H1 (cell line): ENCODE results near the gene SLC4A7. TPM values are rescaled to one million over a fixed set of nuclear protein-coding genes. Genes with fewer than 3 reads are reported as not detected.

Experiments
- CTCF ChIA-PET: fragments of 300-600 bp; sonication (Branson Sonifier 250); formaldehyde crosslinking; loops from one replicate; lab custom pipeline; 2021; ENCODE audit not compliant: partially characterized antibody; lab: Charles Lee
- POLR2A ChIA-PET: fragments of 300-600 bp; sonication (Branson Sonifier 250); formaldehyde crosslinking; loops from one replicate; lab custom pipeline; 2021; ENCODE audit warnings: inconsistent platforms; ENCODE audit not compliant: partially characterized antibody; lab: Charles Lee
- DNase-seq, 2 experiments: peaks; one replicate each; pipeline versions ENCODE4 v3.0.0 to v3.0.0-alpha.2; 2010 to 2022; ENCODE audit warnings: low spot score in 2 of 2, low read depth in 1 of 2, mixed read lengths in 1 of 2
- FAIRE-seq: peaks from 2 replicates; lab custom pipeline; 2011; peaks lifted over from hg19 to GRCh38; lab: Jason Lieb, UNC
- H2AFZ ChIP-seq: 2 replicates; pipeline ENCODE4 v1.8.1; 2012; ENCODE audit warnings: low read length, inconsistent platforms
- H2AK5ac ChIP-seq: 2 replicates; pipeline ENCODE4 v1.6.1; 2013; ENCODE audit warnings: low read depth, low read length
- H2BK120ac ChIP-seq: replicated peaks from 2 replicates; pipeline ENCODE3; 2013; ENCODE audit warnings: low read depth, low read length, inconsistent platforms
- H2BK12ac ChIP-seq: 2 replicates; pipeline ENCODE4 v1.6.1; 2013; ENCODE audit warnings: low read depth, low read length
- H2BK15ac ChIP-seq: 2 replicates; pipeline ENCODE4 v1.6.1; 2013; ENCODE audit warnings: low read length
- H2BK20ac ChIP-seq: 2 replicates; pipeline ENCODE4 v1.6.1; 2013; ENCODE audit warnings: low read length
- H2BK5ac ChIP-seq: 2 replicates; pipeline ENCODE4 v1.6.1; 2013; ENCODE audit warnings: low read depth, low read length
- H3K14ac ChIP-seq: 2 replicates; pipeline ENCODE4 v1.6.1; 2013; ENCODE audit warnings: inconsistent platforms; ENCODE audit not compliant: insufficient read length
- H3K18ac ChIP-seq: 2 replicates; pipeline ENCODE4 v1.6.1; 2013; ENCODE audit warnings: low read length; ENCODE audit errors: extremely low read depth
- H3K23ac ChIP-seq: 2 replicates; pipeline ENCODE4 v1.6.1; 2013; ENCODE audit warnings: inconsistent platforms; ENCODE audit not compliant: insufficient read length
- H3K23me2 ChIP-seq: 2 replicates; pipeline ENCODE4 v1.6.1; 2013; ENCODE audit warnings: low read depth, low read length
- H3K27ac ChIP-seq: 2 replicates; pipeline ENCODE4 v1.6.1; 2011; ENCODE audit warnings: low read depth, low read length, inconsistent platforms
- H3K27me3 ChIP-seq, 4 experiments: replicated peaks in 1 of 4; 1 replicate in 1 of 4; 2 replicates in 3 of 4; pipeline versions ENCODE4 v1.6.1 to v1.8.1; 2011 to 2013; ENCODE audit warnings: low read length in 3 of 4, mild to moderate bottlenecking in 3 of 4, inconsistent platforms in 2 of 4, mixed read lengths in 2 of 4, moderate library complexity in 1 of 4; ENCODE audit not compliant: control insufficient read depth in 3 of 4, insufficient read depth in 3 of 4; ENCODE audit errors: extremely low read depth in 1 of 4
- H3K36me3 ChIP-seq, 4 experiments: 2 replicates each; pipeline versions ENCODE4 v1.6.1 to v1.8.1; 2011 to 2013; ENCODE audit warnings: mild to moderate bottlenecking in 4 of 4, low read length in 3 of 4, moderate library complexity in 2 of 4, control low read depth in 1 of 4, inconsistent platforms in 1 of 4; ENCODE audit not compliant: insufficient read depth in 4 of 4, control insufficient read depth in 2 of 4
- H3K4ac ChIP-seq: replicated peaks from 2 replicates; pipeline ENCODE3; 2013; ENCODE audit warnings: low read length, low read depth, mixed read lengths, inconsistent platforms; ENCODE audit not compliant: insufficient read length
- H3K4me1 ChIP-seq, 4 experiments: replicated peaks in 1 of 4; 1 replicate in 1 of 4; 2 replicates in 3 of 4; pipeline versions ENCODE4 v1.6.1 to v1.8.1; 2011 to 2013; ENCODE audit warnings: low read length in 3 of 4, inconsistent platforms in 2 of 4, mixed read lengths in 1 of 4; ENCODE audit not compliant: insufficient read depth in 4 of 4, control insufficient read depth in 3 of 4
- H3K4me2 ChIP-seq, 2 experiments: 2 replicates each; pipeline versions ENCODE4 v1.6.1 to v1.8.1; 2011 to 2013; ENCODE audit warnings: low read depth in 2 of 2, low read length in 2 of 2, control low read depth in 1 of 2, inconsistent platforms in 1 of 2, mild to moderate bottlenecking in 1 of 2; ENCODE audit not compliant: insufficient read depth in 1 of 2
- H3K4me3 ChIP-seq, 4 experiments: fragments of 200-600, 300-600 bp in 1 of 4; sonication (generic), shearing (Covaris generic), sonication (Bioruptor Twin) in 1 of 4; 2 replicates each; pipeline versions ENCODE4 v1.5.1 to v1.8.1; 2011 to 2016; ENCODE audit warnings: low read length in 4 of 4, low read depth in 3 of 4, control low read depth in 2 of 4, inconsistent platforms in 2 of 4, mild to moderate bottlenecking in 2 of 4, mixed read lengths in 1 of 4, moderate library complexity in 1 of 4; ENCODE audit not compliant: insufficient read depth in 2 of 4; ENCODE audit errors: extremely low read depth in 1 of 4
- H3K56ac ChIP-seq: replicated peaks from 2 replicates; pipeline ENCODE3; 2013; ENCODE audit warnings: low read depth, mild to moderate bottlenecking, mixed read lengths, low read length, inconsistent platforms; ENCODE audit not compliant: insufficient read length
- H3K79me1 ChIP-seq: 2 replicates; pipeline ENCODE4 v1.6.1; 2013; ENCODE audit warnings: low read depth, low read length, control low read depth
- H3K79me2 ChIP-seq, 2 experiments: 2 replicates each; pipeline versions ENCODE4 v1.6.1 to v1.8.1; 2012 to 2013; ENCODE audit warnings: low read length in 2 of 2, mild to moderate bottlenecking in 2 of 2, inconsistent platforms in 1 of 2; ENCODE audit not compliant: insufficient read depth in 2 of 2, control insufficient read depth in 1 of 2
- H3K9ac ChIP-seq, 4 experiments: replicated peaks in 1 of 4; 1 replicate in 1 of 4; 2 replicates in 3 of 4; pipeline versions ENCODE4 v1.6.1 to v1.8.1; 2011 to 2013; ENCODE audit warnings: low read depth in 3 of 4, low read length in 3 of 4, control low read depth in 2 of 4, mild to moderate bottlenecking in 2 of 4, moderate library complexity in 2 of 4, inconsistent platforms in 1 of 4; ENCODE audit errors: extremely low read depth in 1 of 4
- H3K9me3 ChIP-seq, 2 experiments: 2 replicates each; pipeline versions ENCODE4 v1.6.1 to v1.8.1; 2012 to 2013; ENCODE audit warnings: mild to moderate bottlenecking in 2 of 2, moderate library complexity in 2 of 2, control low read depth in 1 of 2, inconsistent platforms in 1 of 2, low read depth in 1 of 2, low read length in 1 of 2, mixed read lengths in 1 of 2; ENCODE audit not compliant: insufficient read depth in 2 of 2
- H4K20me1 ChIP-seq, 2 experiments: replicated peaks in 1 of 2; 2 replicates each; pipeline versions ENCODE3 to v1.8.1; 2011 to 2013; ENCODE audit warnings: inconsistent platforms in 2 of 2, low read length in 2 of 2, mild to moderate bottlenecking in 1 of 2; ENCODE audit not compliant: insufficient read depth in 2 of 2, control insufficient read depth in 1 of 2
- H4K5ac ChIP-seq: 2 replicates; pipeline ENCODE4 v1.6.1; 2013; ENCODE audit warnings: low read length, low read depth, mixed read lengths, inconsistent platforms; ENCODE audit not compliant: insufficient read length
- H4K8ac ChIP-seq: 2 replicates; pipeline ENCODE4 v1.8.0; 2013; ENCODE audit warnings: mild to moderate bottlenecking, moderate library complexity, low read length, inconsistent platforms; ENCODE audit not compliant: insufficient read depth; ENCODE audit errors: extremely low read depth
- H4K91ac ChIP-seq: replicated peaks from 2 replicates; pipeline ENCODE3; 2013; ENCODE audit warnings: low read length, mixed read lengths, inconsistent platforms; ENCODE audit not compliant: insufficient read length
- ASH2L ChIP-seq: fragments of 200-600, 300-600 bp; sonication (generic); IDR thresholded peaks from one replicate; pipeline ENCODE4 v1.7.1; 2017; ENCODE audit warnings: low read length
- SP1 ChIP-seq: IDR thresholded peaks from 2 replicates; pipeline ENCODE4 v1.6.1; 2011; ENCODE audit warnings: low read depth, low read length
- WGBS, 2 experiments: shearing (Covaris generic) in 1 of 2; methylation state at CpG; one replicate each; pipeline versions ENCODE4 v1.1.6 to v1.1.7; 2013 to 2015; ENCODE audit warnings: low lambda C conversion rate in 2 of 2, mixed read lengths in 2 of 2, inconsistent platforms in 1 of 2, low coverage in 1 of 2, missing lambda C conversion rate in 1 of 2; ENCODE audit not compliant: insufficient replicate concordance in 2 of 2, insufficient coverage in 1 of 2, insufficient read length in 1 of 2; ENCODE audit errors: extremely low coverage in 1 of 2, missing lambda C conversion rate in 1 of 2; 5-methylcytosine and 5-hydroxymethylcytosine counted together
- polyA plus RNA-seq, 7 experiments: library from polyadenylated mRNA; depleted of rRNA in 3 of 7; stranded (reverse) in 5 of 7; unstranded in 2 of 7; fragments of >200 nt in 5 of 7; fragments of 200-250 nt in 2 of 7; gene quantifications; 1 replicate in 5 of 7; 2 replicates in 1 of 7; 4 replicates in 1 of 7; pipeline versions ENCODE4 v1.2.1 to v1.2.3, GENCODE V29; 2011 to 2013; ENCODE audit warnings: missing spikeins in 2 of 7, mixed read lengths in 2 of 7
- total RNA-seq: library from RNA; stranded (reverse); fragmentation: NEBNext Ultra II Directional; extraction: Animal tissue kit (Norgen Biotek cat#: 25700); gene quantifications from 2 replicates; pipeline ENCODE4 v1.2.1, GENCODE V29; 2021

SLC4A7 gene
- total and polyA plus RNA-seq, 2 of the 8 experiments (the other 6 are each of a cell fraction or from before 2014, with no cell fraction given), result 14.9 to 70.5 TPM

DNA sequence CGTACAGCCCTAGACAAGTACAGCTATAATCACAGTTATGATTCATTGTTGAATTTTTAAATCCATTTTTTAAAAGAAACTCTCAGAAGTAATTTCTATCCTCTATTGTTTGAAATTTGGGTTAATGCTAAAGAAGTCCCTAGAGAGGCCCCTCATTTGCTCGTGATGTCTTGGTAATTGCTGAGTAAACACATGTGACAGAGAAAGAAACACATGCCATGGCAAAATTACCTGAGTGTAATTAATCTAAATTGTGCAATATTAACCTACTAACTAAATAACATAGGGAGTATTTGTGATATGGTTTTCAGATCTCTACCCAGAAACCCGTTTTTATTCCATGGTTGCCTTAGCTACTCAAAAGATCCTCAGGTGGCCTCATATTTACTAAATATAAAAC is 125.8 kb downstream of the SLC4A7 start:
- Histone ChIP-seq H3K4me3 (no peak overlapping the region), H2BK15ac (no peak overlapping the region), H3K4ac (no peak overlapping the region), H3K27me3 (peaks cover 0 to 1% (median 0%) of the 10 kb centered on the region in 4 experiments; a peak in 1 of 7 replicates), H3K23me2 (no peaks in the 10 kb centered on the region; the same call in 1 of the 2 replicates), H3K23ac (no peak overlapping the region), H3K27ac (no peak overlapping the region), H2BK12ac (no peak overlapping the region), H3K4me2 (no peak overlapping the region), H4K20me1 (no peaks in the 10 kb centered on the region), H4K91ac (no peak overlapping the region), H4K8ac (no peak overlapping the region), H2AFZ (no peak overlapping the region), H3K56ac (no peak overlapping the region), H3K36me3 (no peaks in the 10 kb centered on the region), H2BK20ac (no peak overlapping the region), H3K79me2 (no peaks in the 10 kb centered on the region), H2BK120ac (no peak overlapping the region), H3K9ac (no peak overlapping the region), H2AK5ac (no peak overlapping the region), H4K5ac (no peak overlapping the region), H3K4me1 (peaks cover 0 to 12% (median 6%) of the 10 kb centered on the region in 4 experiments; a peak in 5 of 7 replicates), H3K79me1 (no peaks in the 10 kb centered on the region), H2BK5ac (no peak overlapping the region), H3K9me3 (no peaks in the 10 kb centered on the region), H3K14ac (no peak overlapping the region), H3K18ac (no peak overlapping the region)
- POLR2A ChIA-PET, result no interaction called here
- FAIRE-seq, result no peak
- no peak for DNase-seq
- CTCF ChIA-PET, result interaction anchor here (0.6 to 1.8 kb wide), 12 partner anchors 9 to 374 kb away, joined by 3 to 18 read pairs (median 3); partner anchors contain the start of gene NEK10
- TF ChIP-seq ASH2L, result no peak
- no peak for TF ChIP-seq SP1
- WGBS, 2 experiments, result 87% methylated on average over 3 of the region's 3 CpGs; no CpG with 5 or more reads in 1 of the 2 experiments
